ENCODE results near the gene BTBD18. TPM values are rescaled to one million over a fixed set of nuclear protein-coding genes. Genes with fewer than 3 reads are reported as not detected.
A peak's percentile ranks its signal among the peaks of the same experiment; 100 is the strongest.

Gene BTBD18
- total and polyA plus RNA-seq, 2 of the 13 experiments (the other 11 are each of a cell fraction or from before 2014, with no cell fraction given), result not detected

- TF ChIP-seq, protein P1, sequence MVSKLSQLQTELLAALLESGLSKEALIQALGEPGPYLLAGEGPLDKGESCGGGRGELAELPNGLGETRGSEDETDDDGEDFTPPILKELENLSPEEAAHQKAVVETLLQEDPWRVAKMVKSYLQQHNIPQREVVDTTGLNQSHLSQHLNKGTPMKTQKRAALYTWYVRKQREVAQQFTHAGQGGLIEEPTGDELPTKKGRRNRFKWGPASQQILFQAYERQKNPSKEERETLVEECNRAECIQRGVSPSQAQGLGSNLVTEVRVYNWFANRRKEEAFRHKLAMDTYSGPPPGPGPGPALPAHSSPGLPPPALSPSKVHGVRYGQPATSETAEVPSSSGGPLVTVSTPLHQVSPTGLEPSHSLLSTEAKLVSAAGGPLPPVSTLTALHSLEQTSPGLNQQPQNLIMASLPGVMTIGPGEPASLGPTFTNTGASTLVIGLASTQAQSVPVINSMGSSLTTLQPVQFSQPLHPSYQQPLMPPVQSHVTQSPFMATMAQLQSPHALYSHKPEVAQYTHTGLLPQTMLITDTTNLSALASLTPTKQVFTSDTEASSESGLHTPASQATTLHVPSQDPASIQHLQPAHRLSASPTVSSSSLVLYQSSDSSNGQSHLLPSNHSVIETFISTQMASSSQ (IDR thresholded peaks at IDR 0.05; ENCODE audit: low read depth), result no peak
- TF ChIP-seq, protein P1 (CRISPR knock-in tag; IDR thresholded peaks at IDR 0.05; ENCODE audit: borderline replicate concordance), result 0 out of 2 replicates have a peak, but pooled peaks have one; percentile 36
- peak; percentile 55; the same call in 1 of the 2 replicates for TF ChIP-seq SP4 (CRISPR knock-in tag; IDR thresholded peaks at IDR 0.05)
- peak; percentile 52; the same call in 1 of the 2 replicates for TF ChIP-seq ZNF180 (CRISPR knock-in tag; IDR thresholded peaks at IDR 0.05; ENCODE audit: borderline replicate concordance, low read depth)
- TF ChIP-seq GATAD1 (CRISPR knock-in tag; IDR thresholded peaks at IDR 0.05), result peak; percentile 95
- 0 out of 2 replicates have a peak, but pooled peaks have one; percentile 30 for TF ChIP-seq MTA1 (CRISPR knock-in tag; IDR thresholded peaks at IDR 0.05; ENCODE audit: borderline replicate concordance)
- no peak for TF ChIP-seq ZNF205 (CRISPR knock-in tag; IDR thresholded peaks at IDR 0.05)
- TF ChIP-seq CREB1 (IDR thresholded peaks at IDR 0.05), result peak; percentile 88
- peak; percentile 98 for TF ChIP-seq CREB1 (CRISPR knock-in tag; IDR thresholded peaks at IDR 0.05)
- TF ChIP-seq ZBTB44 (CRISPR knock-in tag; IDR thresholded peaks at IDR 0.05), result no peak
- no peak for TF ChIP-seq ZNF605 (CRISPR knock-in tag; IDR thresholded peaks at IDR 0.05)
- TF ChIP-seq KDM4B (CRISPR knock-in tag; IDR thresholded peaks at IDR 0.05), result no peak
- no peak for TF ChIP-seq ZNF17 (CRISPR knock-in tag; IDR thresholded peaks at IDR 0.05)
- TF ChIP-seq AFF4 (CRISPR knock-in tag; IDR thresholded peaks at IDR 0.05), result no peak
- TF ChIP-seq, protein P2, sequence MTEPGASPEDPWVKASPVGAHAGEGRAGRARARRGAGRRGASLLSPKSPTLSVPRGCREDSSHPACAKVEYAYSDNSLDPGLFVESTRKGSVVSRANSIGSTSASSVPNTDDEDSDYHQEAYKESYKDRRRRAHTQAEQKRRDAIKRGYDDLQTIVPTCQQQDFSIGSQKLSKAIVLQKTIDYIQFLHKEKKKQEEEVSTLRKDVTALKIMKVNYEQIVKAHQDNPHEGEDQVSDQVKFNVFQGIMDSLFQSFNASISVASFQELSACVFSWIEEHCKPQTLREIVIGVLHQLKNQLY (CRISPR knock-in tag; IDR thresholded peaks at IDR 0.05), result no peak
- TF ChIP-seq CCDC6 (CRISPR knock-in tag; IDR thresholded peaks at IDR 0.05), result no peak
- no peak for TF ChIP-seq ZNF577 (CRISPR knock-in tag; IDR thresholded peaks at IDR 0.05; ENCODE audit: borderline replicate concordance, low read depth)
- TF ChIP-seq, protein P3, sequence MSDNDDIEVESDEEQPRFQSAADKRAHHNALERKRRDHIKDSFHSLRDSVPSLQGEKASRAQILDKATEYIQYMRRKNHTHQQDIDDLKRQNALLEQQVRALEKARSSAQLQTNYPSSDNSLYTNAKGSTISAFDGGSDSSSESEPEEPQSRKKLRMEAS (IDR thresholded peaks at IDR 0.05), result peak; percentile 80
- 0 out of 2 replicates have a peak, but pooled peaks have one; percentile 52 for TF ChIP-seq ZNF354B (CRISPR knock-in tag; IDR thresholded peaks at IDR 0.05)
These were observed 39.1 kb downstream of the BTBD18 start, which contains the start of gene TMX2 (continued) for GRCh38 chr11:57712256-57713150.

Measured in HepG2 (cell line).